ENCODE measurements around the gene PROSER1. TPM values are rescaled to one million over a fixed set of nuclear protein-coding genes. Genes with fewer than 3 reads are reported as not detected.
"Not testable (repeated sequence)": the region's sequence is repeated elsewhere in the genome, so short reads cannot be mapped to it uniquely, and the experiment has no call there.

PROSER1 gene
- total RNA-seq, 1 donor from 2014 or later: 27.4 TPM

DNA sequence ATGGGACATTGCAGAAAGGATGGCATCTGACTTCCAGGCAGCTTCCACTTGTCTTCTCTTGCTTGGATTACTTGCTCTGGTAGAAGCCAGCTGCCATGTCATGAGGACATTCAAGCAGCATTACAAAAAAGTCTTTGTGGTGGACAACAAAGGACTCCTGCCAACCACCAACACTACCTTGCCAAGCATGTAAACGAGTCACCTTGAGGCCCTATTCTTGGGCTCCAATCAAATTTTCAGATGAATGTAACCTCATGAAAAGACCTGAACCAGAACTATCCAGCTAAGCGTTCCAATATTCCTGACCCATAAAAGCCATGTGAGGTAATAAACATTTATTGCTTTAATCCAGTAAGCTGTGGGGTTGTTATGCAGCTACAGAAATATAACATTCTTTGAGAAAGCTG, 12.5 kb downstream of the PROSER1 start:
- no peak for DNase-seq (ENCODE audit: low spot score)

DNA sequence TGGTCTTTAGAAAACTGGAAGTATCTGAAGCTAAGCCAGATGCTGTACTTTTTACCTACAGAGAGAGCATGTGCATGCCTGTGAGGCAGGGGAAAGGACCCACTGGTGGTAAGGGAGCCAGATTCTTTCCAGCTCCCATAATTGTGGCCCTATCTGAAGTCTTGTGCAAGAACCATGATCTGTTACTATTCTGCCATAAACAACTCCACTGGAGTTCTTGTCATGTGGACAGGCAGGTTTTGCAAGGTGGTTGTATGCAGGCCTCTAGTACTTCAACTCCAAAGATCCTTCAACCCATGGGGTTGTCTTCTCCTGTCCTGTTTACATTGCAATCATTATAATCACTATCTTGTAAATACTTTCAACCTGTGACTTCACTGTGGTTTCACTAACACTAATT, 14.1 kb downstream of the PROSER1 start:
- DNase-seq (ENCODE audit: low spot score): no peak

DNA sequence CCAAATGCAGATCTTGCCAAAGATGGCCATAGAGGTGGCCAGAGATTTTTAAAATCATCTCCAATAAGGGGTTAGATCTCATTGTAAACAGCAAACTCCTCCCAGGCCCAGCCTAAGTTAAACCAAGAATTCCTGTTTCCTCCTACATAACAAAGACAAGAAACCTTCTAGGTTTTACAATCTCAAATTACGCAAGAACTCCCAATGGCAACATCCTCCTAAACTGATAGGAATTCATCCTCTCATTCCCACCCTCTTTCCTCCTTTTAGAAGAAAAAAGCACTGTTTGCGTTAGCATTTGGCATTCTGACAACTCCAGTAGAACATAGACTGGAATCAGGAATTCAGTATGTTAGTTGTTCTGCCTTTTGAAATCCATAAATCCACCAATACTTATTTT, 14.6 kb downstream of the PROSER1 start:
- no peak for DNase-seq (ENCODE audit: low spot score)

DNA sequence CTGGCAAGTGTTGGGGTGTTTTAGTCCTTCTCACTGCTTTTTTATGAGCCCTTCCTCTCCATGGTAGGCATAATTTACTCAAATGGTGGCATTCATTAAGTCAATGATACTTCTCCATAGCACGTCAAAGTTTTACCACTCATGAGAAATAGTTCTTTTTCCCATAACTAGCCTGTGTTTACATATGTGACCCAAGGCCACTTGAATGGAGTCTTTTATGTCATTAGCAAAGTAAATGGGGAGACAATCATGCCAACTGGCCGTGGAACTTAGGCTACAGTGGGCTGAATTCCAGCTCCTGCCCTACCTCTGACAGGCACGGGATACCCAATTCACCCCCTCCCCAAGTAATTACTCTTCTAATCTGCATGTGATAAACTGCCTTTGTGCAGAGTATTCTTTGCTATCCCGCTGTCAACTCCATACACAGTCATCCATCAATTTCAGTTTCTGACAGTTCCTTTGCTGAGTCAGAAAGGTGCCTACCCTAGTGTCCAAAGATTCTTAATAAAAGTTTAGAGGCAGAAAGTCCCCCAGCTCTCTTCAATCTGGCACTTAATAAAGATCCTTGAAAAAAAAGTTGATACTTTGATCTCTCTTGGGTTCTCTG, 16.9 kb downstream of the PROSER1 start:
- no peak for DNase-seq (ENCODE audit: low spot score)

DNA sequence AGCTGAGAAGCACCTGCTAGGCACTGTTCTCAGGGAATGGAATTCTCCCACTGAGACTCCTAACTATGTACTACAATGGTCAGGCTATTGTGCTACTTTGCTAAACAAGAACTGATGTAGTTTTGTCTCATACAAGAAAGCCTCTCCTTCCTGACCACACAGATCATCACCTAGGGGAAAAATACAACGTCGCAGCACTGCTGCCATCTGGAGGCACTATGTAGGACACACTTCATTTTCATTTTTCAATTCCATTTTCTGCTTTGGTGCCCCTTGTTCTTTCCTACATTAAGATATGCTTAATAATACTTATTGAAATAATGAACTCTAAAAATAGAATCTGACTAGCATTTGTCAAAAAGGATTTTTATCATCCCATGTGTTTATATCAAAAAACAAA, 21.1 kb downstream of the PROSER1 start:
- no peak for DNase-seq (ENCODE audit: low spot score)

DNA sequence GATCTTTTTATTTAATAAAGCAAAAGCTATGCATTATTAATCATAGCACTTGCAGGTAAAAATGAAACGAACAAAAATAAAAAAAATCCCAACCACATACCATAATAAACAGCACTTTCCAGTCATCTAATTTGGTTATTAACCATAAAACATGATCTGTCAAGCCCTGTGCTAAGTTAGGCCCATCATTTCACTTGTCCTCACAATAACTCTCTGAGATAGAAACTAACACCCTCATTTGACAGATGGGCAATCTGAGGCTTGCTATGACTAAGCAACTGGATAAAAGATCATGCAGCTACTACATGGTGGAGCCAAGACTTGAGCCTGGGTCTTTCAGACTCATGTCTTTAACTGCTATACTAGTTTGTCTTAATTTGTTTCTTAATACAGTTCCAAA, 21.8 kb downstream of the PROSER1 start:
- DNase-seq (ENCODE audit: low spot score): no peak

DNA sequence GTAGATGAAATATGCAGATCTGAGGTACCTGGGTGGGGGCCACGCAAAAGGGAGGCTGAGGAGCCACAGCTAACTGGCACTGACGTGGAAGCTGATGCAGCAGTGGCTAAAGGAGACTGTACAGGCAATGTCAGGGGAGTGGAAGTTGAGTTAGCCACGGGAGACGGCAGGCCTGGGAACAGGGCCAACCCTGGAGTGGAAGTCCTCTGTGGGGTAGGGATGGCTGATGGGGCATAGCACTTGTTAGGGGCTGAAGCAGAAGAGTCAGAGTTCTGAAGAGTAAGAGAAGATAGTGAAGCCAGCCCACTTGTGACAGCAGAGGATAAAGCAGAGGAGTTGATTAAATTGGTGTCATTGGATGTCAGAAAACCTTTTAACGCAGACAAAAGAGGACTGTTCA, 24.4 kb downstream of the PROSER1 start:
- DNase-seq (ENCODE audit: low spot score): no peak

DNA sequence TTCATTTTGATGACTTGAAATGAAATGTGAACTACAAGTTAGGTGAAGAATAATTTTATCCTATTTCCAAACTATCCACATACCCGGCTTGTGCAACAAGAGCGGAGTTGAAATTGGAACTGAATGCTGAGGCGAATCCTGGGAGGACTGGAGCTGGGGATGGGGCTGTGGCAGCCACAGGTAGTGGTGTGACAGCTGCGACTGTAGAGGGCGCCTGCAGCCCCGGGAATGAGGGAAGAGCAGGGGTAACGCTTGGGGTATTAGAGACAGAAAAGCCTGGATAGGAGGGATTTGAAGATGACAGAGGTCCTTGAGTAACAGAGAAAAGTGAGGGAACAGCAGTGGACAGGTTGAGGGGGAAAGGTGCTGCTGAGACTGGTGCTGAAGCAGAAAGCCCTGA, 25.3 kb downstream of the PROSER1 start:
- no peak for DNase-seq (ENCODE audit: low spot score)

DNA sequence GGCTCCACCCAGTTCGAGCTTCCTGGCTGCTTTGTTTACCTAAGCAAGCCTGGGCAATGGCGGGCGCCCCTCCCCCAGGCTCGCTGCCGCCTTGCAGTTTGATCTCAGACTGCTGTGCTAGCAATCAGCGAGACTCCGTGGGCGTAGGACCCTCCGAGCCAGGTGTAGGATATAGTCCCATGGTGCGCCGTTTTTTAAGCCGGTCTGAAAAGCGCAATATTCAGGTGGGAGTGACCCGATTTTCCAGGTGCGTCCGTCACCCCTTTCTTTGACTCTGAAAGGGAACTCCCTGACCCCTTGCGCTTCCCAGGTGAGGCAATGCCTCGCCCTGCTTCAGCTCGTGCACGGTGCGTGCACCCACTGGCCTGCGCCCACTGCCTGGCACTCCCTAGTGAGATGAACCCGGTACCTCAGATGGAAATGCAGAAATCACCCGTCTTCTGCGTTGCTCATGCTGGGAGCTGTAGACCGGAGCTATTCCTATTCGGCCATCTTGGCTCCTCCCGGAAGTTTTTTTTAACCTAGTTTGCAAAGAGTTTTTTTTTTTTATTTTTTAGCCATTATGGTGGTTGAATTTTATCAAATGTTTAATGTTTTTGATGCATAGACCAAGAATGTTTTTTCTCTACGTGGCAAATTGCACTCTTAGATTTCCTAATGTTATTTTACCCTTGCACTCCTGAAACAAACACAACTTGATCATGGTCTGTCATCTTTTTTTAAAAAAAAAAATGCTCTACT, 31.3 kb downstream of the PROSER1 start:
- not testable (repeated sequence) for DNase-seq (ENCODE audit: low spot score)

DNA sequence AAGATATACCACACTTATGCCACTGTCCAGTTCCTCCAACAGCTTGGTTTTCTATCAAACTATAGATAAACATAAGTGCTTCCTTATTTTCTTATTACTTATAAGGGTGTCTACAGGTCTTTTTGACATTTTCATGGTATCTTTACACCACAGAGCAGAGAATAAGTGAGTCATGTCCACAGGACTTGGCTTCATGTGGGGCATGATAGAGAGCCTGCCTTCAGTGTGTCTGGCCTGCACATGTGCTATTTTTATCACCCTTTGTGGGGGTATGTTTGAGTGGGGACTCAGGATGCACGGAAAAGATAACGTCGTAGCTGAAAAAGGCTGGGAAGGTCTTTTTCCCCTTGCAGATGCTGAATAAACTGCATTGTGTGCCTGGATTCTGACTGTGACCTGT, 39.1 kb downstream of the PROSER1 start:
- no peak for DNase-seq (ENCODE audit: low spot score)

DNA sequence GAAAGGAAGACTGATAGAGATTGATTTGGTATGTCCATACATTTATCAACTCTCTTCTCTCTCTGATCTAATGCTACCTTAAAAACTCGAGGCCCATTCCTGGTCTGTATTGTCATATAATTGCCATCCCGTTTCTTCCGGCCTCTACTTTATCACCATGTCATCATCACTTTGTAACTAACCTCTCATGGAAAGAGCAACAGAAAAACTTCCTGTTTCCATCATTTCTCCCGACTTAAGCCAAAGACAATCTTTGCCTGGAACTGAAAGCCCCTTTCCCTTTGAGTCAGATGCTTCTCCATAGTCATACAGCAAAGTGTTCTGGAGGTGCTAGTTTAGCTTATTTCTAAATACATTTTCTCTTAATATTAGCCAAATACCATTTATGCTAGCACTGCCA, 44.5 kb downstream of the PROSER1 start:
- DNase-seq (ENCODE audit: low spot score): no peak

DNA sequence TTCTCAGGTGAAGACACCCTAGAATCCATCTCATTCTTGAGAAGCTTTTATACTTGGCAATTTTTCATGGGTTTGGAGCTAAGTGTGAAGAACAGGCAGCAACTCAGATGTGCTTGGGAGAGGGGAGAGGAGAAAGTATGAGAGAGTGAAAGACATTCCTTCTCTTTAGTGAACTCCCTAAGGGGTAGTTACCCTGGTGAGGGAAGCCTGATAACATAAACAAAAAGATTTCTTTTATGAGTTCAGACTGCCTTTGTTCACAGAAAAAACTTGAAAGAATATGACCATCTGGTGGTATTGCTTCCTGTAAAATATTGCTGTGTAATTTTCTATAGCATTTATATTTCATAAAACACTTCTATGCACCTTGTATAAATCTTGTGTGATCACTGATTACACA, 47.2 kb downstream of the PROSER1 start, which contains the start of gene STOML3:
STOML3 (minus strand) TSS at position 139 of the 400 bp plus-strand sequence; CDS start at position 29, 110 bp downstream.
- DNase-seq (ENCODE audit: low spot score): no peak

DNA sequence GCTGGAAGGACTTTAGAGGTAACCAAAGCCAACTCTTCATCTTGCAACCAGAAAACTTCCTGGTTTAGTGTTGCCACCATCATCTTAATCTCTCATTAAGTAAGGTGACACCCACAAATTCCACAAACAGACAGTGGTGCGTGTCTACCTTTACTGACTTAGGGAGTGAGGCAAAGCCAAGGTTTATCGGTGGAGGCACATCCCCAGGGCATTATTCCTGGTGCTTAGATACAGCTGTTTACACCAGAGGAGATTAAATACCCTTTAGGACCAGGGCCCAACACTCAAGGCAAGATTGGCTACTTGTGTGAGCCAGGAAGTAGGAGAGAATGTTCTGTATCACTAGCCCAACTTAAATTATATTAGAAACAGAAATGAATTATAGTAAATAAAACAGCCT, 56.8 kb downstream of the PROSER1 start:
- DNase-seq (ENCODE audit: low spot score): no peak

DNA sequence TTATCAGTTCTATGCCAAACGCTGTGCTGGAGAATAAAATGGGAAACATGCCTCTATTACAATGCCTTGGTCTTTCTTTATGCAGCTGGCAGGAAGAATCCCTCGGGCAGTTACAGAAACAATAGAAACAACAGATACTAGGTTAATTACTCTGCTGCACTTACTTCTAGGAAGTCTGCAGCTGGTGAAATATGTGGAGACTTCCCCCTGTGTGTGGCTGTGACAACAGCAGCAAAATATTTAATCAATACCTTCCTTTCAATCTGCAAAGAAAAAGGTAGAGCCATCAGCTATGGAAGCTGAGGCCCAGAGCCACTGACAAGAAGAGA, 57.2 kb downstream of the PROSER1 start:
- DNase-seq (ENCODE audit: low spot score): peak; percentile 14

DNA sequence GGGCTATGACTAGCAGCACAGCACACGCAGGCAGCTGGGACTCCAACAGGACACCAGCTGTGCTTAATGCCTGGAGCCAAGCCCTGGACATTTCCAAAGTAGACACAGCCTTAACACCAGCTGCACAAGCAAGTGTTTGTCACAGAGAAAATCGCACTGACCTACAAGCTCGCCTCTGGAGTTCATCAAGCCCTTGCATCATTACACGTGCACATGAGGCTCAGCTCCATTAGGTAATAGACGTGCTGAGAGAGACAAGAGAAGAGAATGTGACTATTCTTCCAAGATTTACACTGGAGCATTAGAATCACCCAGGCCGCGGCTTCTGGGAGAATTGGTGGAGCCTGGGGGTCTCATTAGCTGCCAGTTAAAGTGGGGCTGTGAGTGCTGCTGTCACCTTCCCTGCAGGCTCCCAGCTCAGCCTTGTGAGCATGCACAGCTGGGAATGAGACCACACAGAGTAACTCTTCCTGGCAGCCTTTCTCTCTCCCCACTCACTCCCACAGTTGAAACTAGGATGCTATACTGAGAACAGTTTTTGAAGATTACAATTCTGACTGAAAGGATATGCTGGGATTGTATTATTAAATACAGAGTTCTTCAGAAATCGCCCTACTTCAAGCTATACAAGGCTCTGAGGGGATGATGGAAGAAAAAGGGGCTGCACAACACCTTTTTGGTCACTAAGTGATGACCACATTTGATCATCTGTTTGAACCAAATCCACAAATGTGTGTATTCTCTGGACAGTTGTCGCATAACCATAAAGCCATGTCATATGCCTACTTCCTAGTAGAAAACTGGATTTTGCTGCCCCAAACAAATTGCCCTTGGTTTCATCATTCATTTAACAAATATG, 57.8 kb downstream of the PROSER1 start:
- peak; percentile 60 for DNase-seq (ENCODE audit: low spot score)

DNA sequence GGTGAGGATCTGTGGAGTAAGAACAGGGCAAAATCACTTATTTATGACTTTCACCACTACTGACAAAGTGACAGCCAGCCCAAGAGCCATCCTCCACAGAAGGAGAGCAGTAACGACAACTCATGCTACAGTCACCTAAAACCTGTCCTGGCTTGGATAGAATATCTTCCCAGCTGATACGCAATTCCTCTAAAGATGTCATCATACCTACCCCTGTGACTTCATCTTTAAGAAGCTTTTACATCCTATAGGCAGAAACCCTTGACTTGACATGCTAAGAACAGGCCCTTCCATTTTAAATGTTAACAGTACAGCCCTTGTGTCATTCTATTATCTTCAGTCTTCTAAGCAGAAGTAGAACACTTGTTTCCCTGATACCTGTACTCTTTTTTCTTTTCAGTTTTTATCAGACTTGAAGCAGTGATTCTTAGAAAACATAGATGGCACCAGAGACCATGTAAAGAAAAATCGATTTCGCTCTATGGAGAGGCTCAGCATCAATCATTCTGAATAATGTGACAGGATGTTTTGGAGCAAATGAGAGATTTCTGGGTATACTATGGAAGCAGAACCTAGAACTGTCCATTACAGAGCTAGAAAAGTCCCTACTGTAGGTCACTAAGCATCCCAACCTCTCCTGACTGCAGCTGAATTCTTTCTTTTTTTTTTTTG, 67.4 kb downstream of the PROSER1 start:
- no peak for DNase-seq (ENCODE audit: low spot score)

DNA sequence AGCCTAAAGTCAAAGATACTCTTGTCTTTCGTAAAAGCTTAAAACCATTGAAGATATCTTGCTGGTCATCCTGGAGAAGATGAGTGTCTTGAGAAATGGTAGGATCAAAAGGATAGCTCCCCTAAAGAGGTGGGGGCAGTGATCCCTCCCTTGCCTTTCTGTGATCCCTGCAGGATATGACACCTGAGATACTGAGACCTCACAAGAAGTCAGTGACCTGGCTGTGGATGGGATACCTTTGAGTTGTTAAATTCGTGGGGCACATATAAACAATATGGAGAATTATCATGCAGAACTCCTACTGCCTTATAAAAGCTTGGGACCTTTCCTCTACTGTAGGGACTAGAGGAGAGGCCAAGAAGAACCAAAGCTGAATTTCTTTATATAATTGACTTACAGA, 68.7 kb downstream of the PROSER1 start:
- DNase-seq (ENCODE audit: low spot score): no peak

DNA sequence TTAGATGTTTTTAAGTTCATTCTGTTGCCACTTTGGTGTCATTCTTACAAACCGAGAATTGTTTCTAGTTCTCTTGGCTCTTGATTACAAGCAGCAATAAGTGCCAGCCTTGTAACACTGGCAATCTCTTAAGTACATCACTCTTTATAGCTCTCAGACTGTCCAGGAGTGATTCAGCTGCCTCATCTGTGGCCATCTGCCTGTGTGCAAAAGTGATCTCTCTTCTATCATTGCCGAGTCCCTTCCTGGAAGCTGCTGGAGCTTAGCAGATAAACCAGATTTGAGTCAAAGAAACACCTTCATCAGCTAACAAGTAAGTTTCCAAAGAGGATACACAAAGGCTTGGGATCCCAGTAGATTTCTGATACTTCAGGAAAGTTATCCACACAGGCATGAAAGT, 70.4 kb downstream of the PROSER1 start:
- DNase-seq (ENCODE audit: low spot score): no peak

DNA sequence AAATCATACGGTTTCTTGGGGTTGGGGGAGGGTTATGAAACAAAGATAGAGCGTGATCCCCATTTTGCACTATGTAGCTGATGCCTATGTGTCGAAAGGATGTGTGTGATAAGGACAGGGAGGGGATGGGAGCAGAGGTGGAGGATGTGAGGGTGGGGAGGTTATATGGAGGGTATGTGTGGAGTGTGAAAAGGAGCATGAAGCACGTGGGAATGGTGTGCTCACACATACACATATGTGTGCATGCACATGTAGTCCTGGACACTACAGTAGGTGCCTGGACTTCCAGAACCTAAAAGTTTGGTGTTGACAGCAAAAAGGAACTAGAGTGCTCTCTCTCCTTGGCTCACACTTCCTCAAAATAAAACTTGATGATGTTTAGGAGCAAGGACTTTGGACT, 72.6 kb downstream of the PROSER1 start:
- no peak for DNase-seq (ENCODE audit: low spot score)

DNA sequence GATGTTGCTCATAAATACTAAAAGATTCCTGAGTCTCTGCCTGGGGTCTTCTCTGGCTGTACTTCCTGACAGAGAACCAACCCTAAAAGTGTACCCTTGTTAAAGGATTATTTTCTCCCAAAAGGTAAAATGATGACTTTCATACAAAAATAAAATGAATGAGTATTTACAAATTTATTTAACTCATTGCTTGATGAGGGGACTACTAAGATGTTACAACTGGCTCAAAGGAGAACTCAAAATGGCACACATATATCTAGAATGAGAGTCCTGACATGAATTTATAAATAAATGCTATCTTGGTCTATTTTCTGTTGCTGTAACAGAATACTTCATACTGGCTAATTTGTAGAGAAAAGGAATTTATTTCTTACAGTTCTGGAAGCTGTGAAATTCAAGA, 77.7 kb downstream of the PROSER1 start:
- DNase-seq (ENCODE audit: low spot score): no peak

Data from mucosa of gallbladder (tissue), 1 donor.